DMS 273 (cell line): ENCODE measurements around the gene FOXB1.

Experiments used
- DNase-seq: peaks from one replicate; lab custom pipeline; 2025; ENCODE audit not compliant: unreplicated experiment; lab: John Stamatoyannopoulos, UW

Gene FOXB1

GRCh38 chr15:60017538-60018520, 13.7 kb downstream of the FOXB1 start:
- DNase-seq = no peak

- DNase-seq = no peak
Observed at GRCh38 chr15:60020736-60021135, 16.6 kb downstream of the FOXB1 start.

GRCh38 chr15:60021589-60022378, 17.7 kb downstream of the FOXB1 start:
- DNase-seq = no peak

DNA sequence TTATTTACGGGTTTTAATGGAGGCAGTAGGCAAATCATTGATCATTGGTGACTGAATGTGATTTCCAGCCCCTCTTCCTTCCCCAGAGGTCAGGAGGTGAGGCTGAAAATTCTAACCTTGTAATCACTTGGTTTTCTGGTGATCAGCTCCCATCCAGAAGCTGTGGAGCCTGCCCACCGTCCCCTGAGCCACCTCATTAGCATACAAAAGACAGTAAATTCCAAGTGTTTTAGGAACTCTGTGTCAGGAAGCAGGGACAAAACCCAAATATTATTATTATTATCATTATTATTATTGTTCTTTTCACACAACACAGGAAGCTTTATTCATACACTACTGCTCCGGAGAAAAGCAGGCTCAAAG, 18.2 kb downstream of the FOXB1 start:
- DNase-seq = no peak

DNA sequence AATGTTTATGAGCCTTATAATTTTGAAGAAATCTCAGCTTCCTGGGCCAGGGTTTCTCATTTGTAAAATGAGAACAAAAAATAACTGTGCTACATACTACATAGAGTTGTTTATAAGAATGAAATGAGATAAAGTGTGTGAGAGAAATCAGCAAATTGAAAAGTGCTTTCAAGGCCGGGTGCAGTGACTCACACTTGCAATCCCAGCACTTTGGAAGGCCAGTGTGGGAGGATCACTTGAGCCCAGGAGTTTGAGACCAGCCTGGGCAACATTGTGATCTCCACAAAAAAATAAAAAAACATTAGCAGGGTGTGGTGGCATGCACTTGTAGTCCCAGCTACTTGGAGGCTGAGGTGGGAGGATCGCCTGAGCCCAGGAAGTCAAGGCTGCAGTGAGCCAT, 22.4 kb downstream of the FOXB1 start:
- DNase-seq = no peak

DNA sequence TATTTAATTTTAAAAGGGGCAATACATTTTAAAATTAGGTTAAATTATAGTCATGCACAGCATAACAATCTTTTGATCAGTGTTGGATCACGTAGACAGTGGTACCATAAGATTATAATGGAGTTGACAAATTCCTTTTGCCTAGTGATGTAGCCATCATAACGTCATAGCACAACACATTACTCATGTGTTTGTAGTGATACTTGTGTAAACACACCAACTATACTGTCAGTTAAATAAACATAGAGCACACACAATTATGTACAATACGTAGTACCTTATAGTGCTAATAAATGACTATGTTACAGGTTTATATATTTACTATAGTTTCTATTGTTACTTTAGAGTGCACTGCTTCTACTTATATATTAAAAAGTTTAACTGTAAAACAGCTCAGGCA, 31.2 kb downstream of the FOXB1 start:
- DNase-seq = no peak

DNA sequence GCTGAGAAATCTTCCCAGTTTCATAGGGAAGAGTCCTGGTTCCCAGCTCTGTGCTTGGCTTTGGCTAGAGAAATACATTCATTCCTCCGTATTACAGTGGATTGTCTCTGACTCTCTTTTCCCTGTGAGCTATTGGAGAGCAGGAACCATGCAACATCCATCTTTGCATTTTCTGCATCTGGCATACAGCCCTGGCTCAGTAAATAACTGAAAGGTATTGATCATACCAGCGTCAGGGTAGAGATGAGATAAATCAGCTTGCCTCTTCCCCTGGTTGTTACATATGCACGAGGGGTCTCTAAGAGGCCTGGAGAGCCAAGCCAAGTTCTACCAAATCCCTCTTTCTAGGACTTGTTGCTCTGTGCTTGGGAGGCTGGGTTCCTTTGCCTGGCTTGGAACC, 35.2 kb downstream of the FOXB1 start:
- DNase-seq = no peak

GRCh38 chr15:60043744-60044435, 39.8 kb downstream of the FOXB1 start:
- no peak for DNase-seq

- no peak for DNase-seq
Observed at GRCh38 chr15:60044636-60045270, 40.6 kb downstream of the FOXB1 start.

DNA sequence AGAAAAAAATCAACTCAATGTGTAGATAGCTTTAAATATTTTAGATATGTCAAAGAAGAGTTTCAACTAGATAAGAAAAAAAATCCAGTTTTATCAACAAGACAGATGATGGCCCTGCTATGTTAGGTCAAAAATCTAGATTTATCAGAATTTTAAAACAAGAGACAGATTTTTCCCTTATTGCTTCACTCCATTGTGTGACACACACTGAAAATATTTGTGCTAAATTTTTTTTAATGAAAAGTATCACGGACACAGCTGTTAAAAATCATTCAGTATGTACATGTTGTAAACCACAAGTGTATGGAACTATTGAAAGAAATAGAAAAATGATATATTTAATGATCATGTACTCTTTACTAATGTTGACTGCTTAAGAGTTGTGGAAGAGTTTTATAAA, 43.6 kb downstream of the FOXB1 start:
- DNase-seq = no peak

DNA sequence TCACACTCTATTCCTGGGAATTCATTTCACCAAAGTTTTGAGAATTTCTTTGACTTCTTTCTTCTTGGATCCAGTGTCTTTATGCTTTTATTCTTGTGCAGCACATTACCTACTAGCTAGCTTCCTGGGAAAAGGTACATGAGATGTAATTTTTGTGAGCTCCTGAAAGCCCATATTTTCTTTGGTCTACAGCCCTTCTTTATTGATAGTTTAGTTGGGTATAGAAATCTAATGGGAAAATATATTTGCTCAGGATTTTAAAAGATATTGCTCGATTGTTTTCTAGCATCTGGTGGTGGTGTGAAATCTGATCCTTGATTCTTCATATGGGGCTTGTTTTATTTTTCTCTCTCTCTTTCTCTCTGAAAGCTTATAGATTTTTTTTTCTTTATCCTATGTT, 45.8 kb downstream of the FOXB1 start:
- DNase-seq = no peak

GRCh38 chr15:60052796-60053195, 48.7 kb downstream of the FOXB1 start:
- no peak for DNase-seq

GRCh38 chr15:60054472-60054871, 50.4 kb downstream of the FOXB1 start:
- DNase-seq = no peak
